NCI-H748 (cell line): Measurements from ENCODE around the gene NEDD4L.

ENCODE experiments used
- DNase-seq: peaks from one replicate; lab custom pipeline; 2025; ENCODE audit not compliant: unreplicated experiment; lab: John Stamatoyannopoulos, UW

Gene NEDD4L

GRCh38 chr18:58228762-58229161 lies 184.7 kb downstream of the NEDD4L start:
- DNase-seq, result no peak

- DNase-seq, result no peak
Measured at GRCh38 chr18:58229162-58229561, 185.1 kb downstream of the NEDD4L start.

GRCh38 chr18:58230438-58231179 lies 186.6 kb downstream of the NEDD4L start:
- DNase-seq, result no peak

GRCh38 chr18:58231930-58232329 lies 187.9 kb downstream of the NEDD4L start:
- DNase-seq, result peak; percentile 37

GRCh38 chr18:58232668-58233067 lies 188.6 kb downstream of the NEDD4L start:
- no peak for DNase-seq

GRCh38 chr18:58234359-58234741 lies 190.3 kb downstream of the NEDD4L start:
- DNase-seq, result no peak

GRCh38 chr18:58235001-58235436 lies 191.0 kb downstream of the NEDD4L start:
- peak; percentile 57 for DNase-seq

GRCh38 chr18:58239879-58240278 lies 195.9 kb downstream of the NEDD4L start:
- DNase-seq, result no peak

- no peak for DNase-seq
Measured at GRCh38 chr18:58241026-58241679, 197.1 kb downstream of the NEDD4L start.

GRCh38 chr18:58241877-58242276 lies 197.9 kb downstream of the NEDD4L start:
- DNase-seq, result peak; percentile 15

- no peak for DNase-seq
Measured at GRCh38 chr18:58242435-58242834, 198.4 kb downstream of the NEDD4L start.

GRCh38 chr18:58242968-58243367 lies 198.9 kb downstream of the NEDD4L start:
- DNase-seq, result no peak

GRCh38 chr18:58243401-58243800 lies 199.4 kb downstream of the NEDD4L start:
- no peak for DNase-seq

- no peak for DNase-seq
Measured at GRCh38 chr18:58247363-58247834, 203.4 kb downstream of the NEDD4L start.

- no peak for DNase-seq
Measured at GRCh38 chr18:58249712-58250111, 205.7 kb downstream of the NEDD4L start.

- DNase-seq, result no peak
Measured at GRCh38 chr18:58251416-58251815, 207.4 kb downstream of the NEDD4L start.

- no peak for DNase-seq
Measured at GRCh38 chr18:58252166-58252565, 208.1 kb downstream of the NEDD4L start.

GRCh38 chr18:58253318-58253717 lies 209.3 kb downstream of the NEDD4L start:
- no peak for DNase-seq

GRCh38 chr18:58253871-58254270 lies 209.8 kb downstream of the NEDD4L start:
- DNase-seq, result no peak

GRCh38 chr18:58254873-58255511 lies 211.0 kb downstream of the NEDD4L start:
- no peak for DNase-seq

GRCh38 chr18:58255701-58256311 lies 211.8 kb downstream of the NEDD4L start:
- no peak for DNase-seq
